Vagina (tissue), 2 donors: ENCODE data around the gene ZDBF2. TPM values are rescaled to one million over a fixed set of nuclear protein-coding genes. Genes with fewer than 3 reads are reported as not detected.
"Not testable (repeated sequence)": the region's sequence is repeated elsewhere in the genome, so short reads cannot be mapped to it uniquely, and the experiment has no call there.

Source experiments
- DNase-seq, 2 donors: peaks; one replicate each; pipeline ENCODE4 v3.0.0-alpha.2; 2017; ENCODE audit errors: extremely low spot score in 2 of 2
- H3K27ac ChIP-seq: fragments of 200-600 bp; sonication (generic); one replicate; pipeline ENCODE4 v1.5.1; 2019
- H3K27me3 ChIP-seq: fragments of 200-600 bp; sonication (generic); one replicate; pipeline ENCODE4 v1.5.1; 2019
- H3K36me3 ChIP-seq, 2 donors: fragments of 200-600 bp; sonication (generic); one replicate each; pipeline ENCODE4 v1.5.1; 2017 to 2019
- H3K4me1 ChIP-seq: fragments of 200-600 bp; sonication (generic); one replicate; pipeline ENCODE4 v1.5.1; 2019
- H3K4me3 ChIP-seq, 2 donors: fragments of 200-600 bp; sonication (generic); 1 replicate in 1 of 2; 2 replicates in 1 of 2; pipeline ENCODE4 v1.5.1; 2016 to 2019
- H3K9me3 ChIP-seq: fragments of 200-600 bp; sonication (generic); one replicate; pipeline ENCODE4 v1.5.1; 2019
- CTCF ChIP-seq, 3 experiments: fragments of 450-650 bp in 2 of 3; fragments of 200-600 bp in 1 of 3; sonication (generic) in 1 of 3; IDR thresholded peaks; one replicate each; pipeline ENCODE4 v1.5.1; 2017 to 2019; ENCODE audit warnings: antibody characterized with exemption in 3 of 3, mild to moderate bottlenecking in 2 of 3, moderate library complexity in 2 of 3
- POLR2A ChIP-seq, 2 donors: fragments of 450-650 bp; IDR thresholded peaks; one replicate each; pipeline ENCODE4 v1.6.1; 2017; ENCODE audit warnings: antibody characterized with exemption in 2 of 2, mild to moderate bottlenecking in 2 of 2, moderate library complexity in 2 of 2
- POLR2AphosphoS5 ChIP-seq, 2 donors: sonication (generic); formaldehyde crosslinking; IDR thresholded peaks; one replicate each; pipeline ENCODE4 v1.9.0; 2017; ENCODE audit warnings: antibody characterized with exemption in 2 of 2, mild to moderate bottlenecking in 2 of 2, low read depth in 1 of 2; ENCODE audit not compliant: insufficient read depth in 1 of 2
- intact Hi-C: fragments of 100-400 bp; cut with DNase I; formaldehyde crosslinking; loops from one replicate; pipeline ENCODE4 v1.15.1; 2023
- small RNA-seq: library from RNA; depleted of rRNA; stranded (forward); fragments of <200 nt; gene quantifications from one replicate; pipeline ENCODE3, GENCODE V24; 2016
- total RNA-seq: library from RNA; depleted of rRNA; stranded (reverse); fragments of >200 nt; gene quantifications from one replicate; pipeline ENCODE4 v1.2.3, GENCODE V29; 2016

Gene ZDBF2
- total RNA-seq, 1 donor from 2014 or later = 13.0 TPM

- Histone ChIP-seq H3K4me3 (no peak overlapping the region), H3K27ac (no peak overlapping the region), H3K27me3 (no peaks in the 10 kb centered on the region), H3K36me3 (no peaks in the 10 kb centered on the region), H3K4me1 (no peaks in the 10 kb centered on the region), H3K9me3 (no peaks in the 10 kb centered on the region)
- no peak for DNase-seq
- intact Hi-C loops = no loop called here
- TF ChIP-seq POLR2AphosphoS5 (IDR thresholded peaks at IDR 0.05; ENCODE audit: insufficient read depth in 1 of 2, low read depth in 1 of 2) = no peak
- no peak for TF ChIP-seq CTCF (IDR thresholded peaks at IDR 0.05)
- TF ChIP-seq POLR2A (IDR thresholded peaks at IDR 0.05) = no peak
Observed at GRCh38 chr2:206354129-206354528, 79.7 kb downstream of the ZDBF2 start.

- DNase-seq, H3K27me3 ChIP-seq, H3K9me3 ChIP-seq, H3K4me1 ChIP-seq, H3K36me3 ChIP-seq, H3K4me3 ChIP-seq, intact Hi-C loops, H3K27ac ChIP-seq: not testable (repeated sequence)
Observed at GRCh38 chr2:206356840-206357239, 82.4 kb downstream of the ZDBF2 start.

- H3K27ac ChIP-seq, H3K4me1 ChIP-seq, H3K4me3 ChIP-seq, H3K27me3 ChIP-seq, H3K9me3 ChIP-seq, intact Hi-C loops, H3K36me3 ChIP-seq, DNase-seq: not testable (repeated sequence)
Observed at GRCh38 chr2:206360840-206361239, 86.4 kb downstream of the ZDBF2 start.

DNA sequence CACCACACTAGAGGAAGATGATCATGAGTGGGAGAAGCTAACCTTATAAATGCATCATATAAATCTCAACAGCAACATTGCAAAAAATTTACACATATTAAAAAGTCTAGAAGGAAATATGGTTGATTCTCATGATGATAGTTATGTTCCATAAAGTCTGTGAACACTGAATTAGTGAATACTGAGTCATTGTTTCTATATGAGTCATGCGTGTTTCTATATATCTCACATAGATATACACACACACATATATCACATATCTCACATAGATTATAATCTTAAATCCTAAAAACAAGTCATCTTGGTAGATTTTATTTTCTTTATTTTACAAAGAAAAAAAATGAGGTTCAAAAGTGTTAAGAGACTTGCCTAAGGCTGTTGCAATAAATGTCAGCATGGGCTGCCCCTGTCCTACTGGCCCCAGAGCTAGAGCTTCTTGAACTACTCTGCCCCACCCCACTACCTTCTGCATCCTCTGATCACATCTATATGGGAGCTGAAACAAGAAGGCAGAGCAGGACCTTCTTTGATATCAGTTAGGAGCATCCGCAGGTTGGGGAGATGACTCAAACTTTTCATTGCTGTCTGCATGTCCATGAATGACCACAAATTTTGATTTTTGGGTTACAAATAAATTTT lies 87.1 kb downstream of the ZDBF2 start:
- Histone ChIP-seq H3K27ac (no peak overlapping the region), H3K36me3 (no peaks in the 10 kb centered on the region), H3K9me3 (no peaks in the 10 kb centered on the region), H3K27me3 (no peaks in the 10 kb centered on the region), H3K4me3 (no peak overlapping the region), H3K4me1 (no peaks in the 10 kb centered on the region)
- intact Hi-C loops = no loop called here
- no peak for DNase-seq
- TF ChIP-seq CTCF (IDR thresholded peaks at IDR 0.05) = no peak

Small RNAs within 50 kb of the gene (small RNA-seq; reads per million reads assigned to genes)
- gene HMGN1P6 (not detected), gene RN7SKP260 (not detected)

Other genes starting within 250 kb of the ZDBF2 start
- gene INO80D, start 188.5 kb upstream of the ZDBF2 start, total RNA-seq = 18.4 TPM
- 33.6 TPM for gene NDUFS1, start 115.2 kb upstream of the ZDBF2 start, total RNA-seq
- gene EEF1B2, start 114.8 kb upstream of the ZDBF2 start, total RNA-seq = 353 TPM
- 5.2 TPM for gene ADAM23, start 168.9 kb downstream of the ZDBF2 start, total RNA-seq